ENCODE results near the gene HPCAL1.

DNA sequence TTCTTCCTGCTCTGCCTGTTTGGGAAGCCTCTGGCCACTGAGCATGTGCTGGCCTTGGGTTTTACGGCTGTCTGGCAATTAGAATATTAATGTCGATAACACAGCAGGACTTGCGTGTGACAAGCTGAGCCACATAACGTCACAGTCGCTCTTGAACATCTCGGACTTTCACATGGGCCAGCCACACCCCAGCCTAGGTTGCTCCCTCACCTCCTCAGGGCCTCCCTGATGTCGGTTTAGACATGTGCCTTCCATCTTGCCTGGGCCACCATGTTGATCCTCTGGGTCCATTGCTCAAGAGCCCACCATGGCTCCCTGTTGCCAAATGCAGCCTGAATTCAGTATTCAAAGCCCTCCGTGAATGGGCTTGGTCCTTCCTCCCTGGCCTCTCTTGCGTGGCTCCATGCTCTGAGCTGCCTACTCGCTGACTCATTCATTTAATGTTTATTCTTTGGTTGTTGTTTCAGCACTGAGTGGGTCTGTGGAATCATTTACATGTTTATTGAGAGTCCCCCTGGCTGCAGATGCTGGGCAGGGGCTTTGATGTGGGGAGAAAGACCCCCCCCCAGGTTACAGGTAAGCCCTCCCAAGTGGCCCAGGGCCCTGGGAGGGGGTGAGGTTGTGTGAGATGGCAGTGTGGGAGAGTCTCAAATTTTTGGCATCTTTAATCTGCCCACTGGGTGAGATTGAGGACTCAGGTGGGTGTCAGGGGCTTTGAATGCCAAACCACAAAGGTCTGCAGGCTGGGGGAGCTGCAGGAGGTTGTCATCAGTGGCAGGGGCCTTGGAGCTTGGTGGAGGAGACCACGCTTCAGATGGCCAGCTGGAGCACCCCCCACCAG lies 83.4 kb downstream of the HPCAL1 start:
- no peak for TF ChIP-seq CTCF (conservative IDR thresholded peaks at IDR 0.05; ENCODE audit: low read depth, low read length)
- TF ChIP-seq EZH2 (IDR thresholded peaks at IDR 0.05; ENCODE audit: low read length, unreplicated experiment) = no peak
- no peak for TF ChIP-seq EZH2phosphoT487 (IDR thresholded peaks at IDR 0.05; ENCODE audit: borderline replicate concordance, low read length)
